ENCODE results near the gene MCF2L. TPM values are rescaled to one million over a fixed set of nuclear protein-coding genes. Genes with fewer than 3 reads are reported as not detected.

Gene MCF2L, protein sequence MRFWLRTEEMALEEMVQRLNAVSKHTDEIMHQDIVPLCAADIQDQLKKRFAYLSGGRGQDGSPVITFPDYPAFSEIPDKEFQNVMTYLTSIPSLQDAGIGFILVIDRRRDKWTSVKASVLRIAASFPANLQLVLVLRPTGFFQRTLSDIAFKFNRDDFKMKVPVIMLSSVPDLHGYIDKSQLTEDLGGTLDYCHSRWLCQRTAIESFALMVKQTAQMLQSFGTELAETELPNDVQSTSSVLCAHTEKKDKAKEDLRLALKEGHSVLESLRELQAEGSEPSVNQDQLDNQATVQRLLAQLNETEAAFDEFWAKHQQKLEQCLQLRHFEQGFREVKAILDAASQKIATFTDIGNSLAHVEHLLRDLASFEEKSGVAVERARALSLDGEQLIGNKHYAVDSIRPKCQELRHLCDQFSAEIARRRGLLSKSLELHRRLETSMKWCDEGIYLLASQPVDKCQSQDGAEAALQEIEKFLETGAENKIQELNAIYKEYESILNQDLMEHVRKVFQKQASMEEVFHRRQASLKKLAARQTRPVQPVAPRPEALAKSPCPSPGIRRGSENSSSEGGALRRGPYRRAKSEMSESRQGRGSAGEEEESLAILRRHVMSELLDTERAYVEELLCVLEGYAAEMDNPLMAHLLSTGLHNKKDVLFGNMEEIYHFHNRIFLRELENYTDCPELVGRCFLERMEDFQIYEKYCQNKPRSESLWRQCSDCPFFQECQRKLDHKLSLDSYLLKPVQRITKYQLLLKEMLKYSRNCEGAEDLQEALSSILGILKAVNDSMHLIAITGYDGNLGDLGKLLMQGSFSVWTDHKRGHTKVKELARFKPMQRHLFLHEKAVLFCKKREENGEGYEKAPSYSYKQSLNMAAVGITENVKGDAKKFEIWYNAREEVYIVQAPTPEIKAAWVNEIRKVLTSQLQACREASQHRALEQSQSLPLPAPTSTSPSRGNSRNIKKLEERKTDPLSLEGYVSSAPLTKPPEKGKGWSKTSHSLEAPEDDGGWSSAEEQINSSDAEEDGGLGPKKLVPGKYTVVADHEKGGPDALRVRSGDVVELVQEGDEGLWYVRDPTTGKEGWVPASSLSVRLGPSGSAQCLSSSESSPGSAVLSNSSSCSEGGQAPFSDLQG
- 0.62 and 0.79 TPM in 2 replicates for total RNA-seq

DNA sequence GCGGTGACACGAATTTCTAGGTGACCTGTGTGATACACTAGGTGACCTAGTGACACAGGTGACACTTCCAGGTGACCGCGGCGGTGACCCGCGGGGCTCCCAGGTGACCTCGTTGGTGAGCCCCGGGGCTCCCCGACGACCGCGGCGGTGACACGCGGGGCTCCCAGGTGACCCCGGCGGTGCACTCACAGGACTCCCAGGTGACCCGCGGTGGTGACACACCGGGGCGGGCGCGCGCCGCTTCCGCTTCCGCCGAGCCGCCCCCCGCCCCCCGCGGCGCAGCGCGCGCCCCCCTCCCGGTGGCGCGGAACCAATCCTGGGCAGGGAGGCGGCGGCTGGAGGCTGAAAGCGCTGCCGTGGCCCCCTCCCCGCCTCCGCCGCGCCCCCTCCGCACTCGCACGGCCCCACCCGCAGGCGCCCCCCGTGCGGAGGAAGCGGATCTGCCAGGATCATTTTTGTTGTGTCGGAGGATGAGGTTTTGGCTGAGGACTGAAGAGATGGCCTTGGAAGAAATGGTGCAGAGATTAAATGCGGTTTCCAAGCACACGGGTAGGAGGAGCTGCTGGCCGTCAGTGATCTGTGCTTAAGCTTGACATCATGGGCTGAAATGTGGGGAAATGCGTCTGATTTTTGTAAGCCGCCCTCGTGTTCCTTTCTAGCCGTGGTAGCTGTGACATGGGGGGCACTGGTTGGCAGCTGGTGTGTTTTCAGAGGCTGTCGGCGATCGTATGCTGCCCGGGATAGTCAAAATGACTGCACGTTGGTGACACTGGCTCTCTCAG, at the start of gene MCF2L:
MCF2L (plus strand) TSS at position 305 of the 782 bp plus-strand sequence; CDS start at position 471, 166 bp downstream.

DNA sequence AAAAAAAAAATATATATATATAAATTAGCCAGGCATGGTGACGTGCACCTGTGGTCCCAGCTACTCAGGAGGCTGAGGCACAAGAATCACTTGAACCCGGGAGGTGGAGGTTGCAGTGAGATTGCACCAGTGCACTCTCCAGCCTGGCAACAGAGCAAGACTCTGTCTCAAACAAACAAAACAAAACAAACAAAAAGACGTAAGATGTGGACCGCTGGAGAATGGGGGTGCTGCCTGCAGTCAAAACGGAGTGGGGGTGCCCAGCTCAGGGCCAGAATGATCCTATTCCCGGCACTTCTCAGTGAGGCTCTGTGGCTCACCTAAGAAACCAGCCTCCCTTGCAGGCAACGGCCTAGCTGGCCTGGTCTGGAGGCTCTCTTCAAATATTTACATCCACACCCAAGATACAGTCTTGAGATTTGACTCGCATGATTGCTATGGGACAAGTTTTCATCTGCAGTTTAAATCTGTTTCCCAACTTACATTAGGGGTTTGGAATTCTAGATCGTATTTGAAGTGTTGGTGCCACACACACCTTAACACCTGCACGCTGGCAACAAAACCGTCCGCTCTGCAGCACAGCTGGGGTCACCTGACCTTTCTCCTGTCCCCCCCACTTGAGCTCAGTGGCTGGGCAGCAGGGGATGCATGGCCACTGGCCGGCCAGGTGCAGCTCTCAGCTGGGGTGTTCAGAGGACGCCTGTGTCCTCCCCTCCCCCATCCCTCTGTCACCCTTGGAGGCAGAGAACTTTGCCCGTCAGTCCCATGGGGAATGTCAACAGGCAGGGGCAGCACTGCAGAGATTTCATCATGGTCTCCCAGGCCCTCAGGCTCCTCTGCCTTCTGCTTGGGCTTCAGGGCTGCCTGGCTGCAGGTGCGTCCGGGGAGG, 136.3 kb downstream of the MCF2L start, which contains the start of gene F7:
F7 (plus strand) TSS at position 760 of the 889 bp plus-strand sequence; CDS start at position 811, 51 bp downstream.

DNA sequence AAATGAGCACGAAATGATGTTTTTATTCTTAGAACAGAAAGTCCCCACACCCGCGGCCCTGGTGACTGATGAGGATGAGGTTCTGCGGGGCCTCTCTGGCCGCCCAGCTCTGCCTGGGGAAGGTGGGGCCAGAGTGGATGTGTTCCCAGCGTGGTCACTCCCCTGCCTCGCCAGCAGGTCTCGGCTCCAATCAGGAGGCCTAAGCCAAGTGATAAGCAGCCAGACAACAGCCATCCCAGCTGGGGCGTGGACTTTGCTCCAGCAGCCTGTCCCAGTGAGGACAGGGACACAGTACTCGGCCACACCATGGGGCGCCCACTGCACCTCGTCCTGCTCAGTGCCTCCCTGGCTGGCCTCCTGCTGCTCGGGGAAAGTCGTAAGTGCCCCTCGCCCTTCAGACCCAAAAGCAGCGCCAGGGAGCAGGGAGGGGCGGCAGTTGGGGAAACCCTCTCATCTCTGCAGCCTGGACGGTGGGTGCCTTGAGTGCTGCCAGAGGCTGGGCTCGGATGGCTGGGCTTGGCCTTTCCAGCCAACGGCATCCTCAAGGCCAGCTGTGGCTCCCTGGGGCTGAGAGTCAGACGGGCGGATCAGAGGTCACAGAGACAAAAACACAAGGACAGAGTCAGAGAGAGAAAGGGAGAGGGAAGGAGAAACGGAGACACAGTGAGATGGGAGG, 153.7 kb downstream of the MCF2L start, which contains the start of gene F10:
F10 (plus strand) TSS at position 250 of the 676 bp plus-strand sequence; CDS start at position 307, 57 bp downstream.

Other genes with a start within 250 kb of the MCF2L start
- gene F7, start 136.6 kb downstream of the MCF2L start, total RNA-seq = not detected in 2 replicates
- 5.7 and 5.8 TPM in 2 replicates for gene F10, start 153.6 kb downstream of the MCF2L start, total RNA-seq
- gene PROZ, start 189.4 kb downstream of the MCF2L start, total RNA-seq = not detected in 2 replicates
- 66.5 and 70.4 TPM in 2 replicates for gene PCID2, start 239.5 kb downstream of the MCF2L start, total RNA-seq
- 109 and 121 TPM in 2 replicates for gene CUL4A, start 240.4 kb downstream of the MCF2L start, total RNA-seq